Measurements from ENCODE around the gene TBC1D32.

TBC1D32 gene

GRCh38 chr6:121334299-121335086 is at the start of gene TBC1D32:
TBC1D32 (minus strand) TSS chr6:121334480; CDS start chr6:121334430, 50 bp downstream.
- Histone ChIP-seq H3K27ac (ENCODE audit: low read depth, low read length) (no peak within 1 kb of the TSS), H3K4me3 (ENCODE audit: low read length) (peak within 1 kb of the TSS; percentile 86), H3K36me3 (ENCODE audit: control insufficient read depth, low read length) (no peaks in the 10 kb centered on the region), H3K27me3 (ENCODE audit: control insufficient read depth, low read length) (peaks cover 5% of the 10 kb centered on the region; the same call in 1 of the 2 replicates), H3K4me1 (ENCODE audit: control insufficient read depth, low read length) (peaks cover 5% of the 10 kb centered on the region), H3K9me3 (ENCODE audit: control insufficient read depth, insufficient read depth, low read length) (no peaks in the 10 kb centered on the region), H3K4me2 (ENCODE audit: low read length) (peak within 1 kb of the TSS; percentile 71), H4K20me1 (ENCODE audit: control insufficient read depth, insufficient read depth, low read depth, low read length) (no peaks in the 10 kb centered on the region), H3F3A (ENCODE audit: control insufficient read depth, insufficient read depth) (no peaks in the 10 kb centered on the region), H3K9me2 (replicated peaks; ENCODE audit: control insufficient read depth, low read length) (no peaks in the 10 kb centered on the region), H3K79me2 (ENCODE audit: control insufficient read depth, low read length) (no peaks in the 10 kb centered on the region)
- TF ChIP-seq EZH2phosphoT487 (IDR thresholded peaks at IDR 0.05; ENCODE audit: borderline replicate concordance, low read length) (no peak), CTCF (IDR thresholded peaks at IDR 0.05; ENCODE audit: low read depth, low read length, poor library complexity, severe bottlenecking) (no peak)

GRCh38 chr6:121383478-121383877 is 49.2 kb upstream of the TBC1D32 start:
- Histone ChIP-seq H3K4me3 (ENCODE audit: low read length) (no peak overlapping the region), H3K36me3 (ENCODE audit: control insufficient read depth, low read length) (no peaks in the 10 kb centered on the region)
- TF ChIP-seq EZH2phosphoT487 (IDR thresholded peaks at IDR 0.05; ENCODE audit: borderline replicate concordance, low read length) (no peak), CTCF (IDR thresholded peaks at IDR 0.05; ENCODE audit: low read depth, low read length, poor library complexity, severe bottlenecking) (no peak)

GRCh38 chr6:121382467-121383121 is 48.3 kb upstream of the TBC1D32 start:
- Histone ChIP-seq H3K27me3 (ENCODE audit: control insufficient read depth, low read length) (no peaks in the 10 kb centered on the region), H3K79me2 (ENCODE audit: control insufficient read depth, low read length) (no peaks in the 10 kb centered on the region), H3K4me2 (ENCODE audit: low read length) (no peak overlapping the region), H3K27ac (ENCODE audit: low read depth, low read length) (no peak overlapping the region), H3K9me3 (ENCODE audit: control insufficient read depth, insufficient read depth, low read length) (no peaks in the 10 kb centered on the region), H3K4me1 (ENCODE audit: control insufficient read depth, low read length) (no peaks in the 10 kb centered on the region), H4K20me1 (ENCODE audit: control insufficient read depth, insufficient read depth, low read depth, low read length) (no peaks in the 10 kb centered on the region), H3K4me3 (ENCODE audit: low read length) (no peak overlapping the region), H3K9me2 (replicated peaks; ENCODE audit: control insufficient read depth, low read length) (no peaks in the 10 kb centered on the region), H3K36me3 (ENCODE audit: control insufficient read depth, low read length) (no peaks in the 10 kb centered on the region), H3F3A (ENCODE audit: control insufficient read depth, insufficient read depth) (no peaks in the 10 kb centered on the region)
- TF ChIP-seq CTCF (IDR thresholded peaks at IDR 0.05; ENCODE audit: low read depth, low read length, poor library complexity, severe bottlenecking) = no peak
- TF ChIP-seq EZH2phosphoT487 (IDR thresholded peaks at IDR 0.05; ENCODE audit: borderline replicate concordance, low read length) = no peak

More at GRCh38 chr6:121383478-121383877, 49.2 kb upstream of the TBC1D32 start:
- no peaks in the 10 kb centered on the region for H3K27me3 ChIP-seq (ENCODE audit: control insufficient read depth, low read length)
- no peaks in the 10 kb centered on the region for H3K4me1 ChIP-seq (ENCODE audit: control insufficient read depth, low read length)
- H3F3A ChIP-seq (ENCODE audit: control insufficient read depth, insufficient read depth) = no peaks in the 10 kb centered on the region
- no peaks in the 10 kb centered on the region for H3K79me2 ChIP-seq (ENCODE audit: control insufficient read depth, low read length)
- H3K9me2 ChIP-seq (replicated peaks; ENCODE audit: control insufficient read depth, low read length) = no peaks in the 10 kb centered on the region
- H4K20me1 ChIP-seq (ENCODE audit: control insufficient read depth, insufficient read depth, low read depth, low read length) = no peaks in the 10 kb centered on the region
- no peaks in the 10 kb centered on the region for H3K9me3 ChIP-seq (ENCODE audit: control insufficient read depth, insufficient read depth, low read length)
- H3K27ac ChIP-seq (ENCODE audit: low read depth, low read length) = no peak overlapping the region
- H3K4me2 ChIP-seq (ENCODE audit: low read length) = no peak overlapping the region

Data from DOHH2 (cell line).